ENCODE data around the gene ADH5.
A peak's percentile ranks its signal among the peaks of the same experiment; 100 is the strongest.

Gene ADH5

GRCh38 chr4:99043346-99043745 is 45.2 kb downstream of the ADH5 start:
- no peak for TF ChIP-seq CTCF (IDR thresholded peaks at IDR 0.05; ENCODE audit: low read depth, low read length, missing control alignments)
- in situ Hi-C loops (cut with HindIII; ENCODE audit: low sequenced_read_pairs): no loop called here
- DNase-seq (ENCODE audit: low read depth): no peak
- H3K4me3 ChIP-seq (ENCODE audit: low read depth, low read length): no peak overlapping the region

GRCh38 chr4:99038213-99038612 is 50.4 kb downstream of the ADH5 start:
- no peak overlapping the region for H3K4me3 ChIP-seq (ENCODE audit: low read depth, low read length)
- no peak for DNase-seq (ENCODE audit: low read depth)
- no peak for TF ChIP-seq CTCF (IDR thresholded peaks at IDR 0.05; ENCODE audit: low read depth, low read length, missing control alignments)
- in situ Hi-C loops (cut with HindIII; ENCODE audit: low sequenced_read_pairs): no loop called here

- no peak overlapping the region for H3K4me3 ChIP-seq (ENCODE audit: low read depth, low read length)
- in situ Hi-C loops (cut with HindIII; ENCODE audit: low sequenced_read_pairs): no loop called here
- TF ChIP-seq CTCF (IDR thresholded peaks at IDR 0.05; ENCODE audit: low read depth, low read length, missing control alignments): no peak
- DNase-seq (ENCODE audit: low read depth): peak; percentile 20
Measured at GRCh38 chr4:99033956-99034355, 54.6 kb downstream of the ADH5 start.

DNA sequence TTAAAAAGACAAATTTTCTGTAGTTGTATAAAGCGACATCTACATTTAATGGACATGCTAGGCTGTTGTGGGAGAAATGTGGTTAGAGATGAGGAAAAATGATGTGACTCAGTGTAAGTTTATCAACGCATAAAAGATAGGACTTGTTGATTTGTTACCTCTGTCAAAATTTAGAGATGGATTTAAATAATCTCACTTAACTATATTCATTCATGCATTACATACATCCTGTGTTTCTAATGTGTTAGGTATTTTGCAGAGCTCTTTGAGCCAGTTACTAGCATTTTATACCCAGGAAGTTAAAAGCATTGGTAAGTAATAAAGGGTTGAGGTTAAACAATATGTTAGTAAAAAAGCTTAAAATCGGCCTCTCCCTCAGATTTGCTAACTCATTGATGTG is 58.7 kb downstream of the ADH5 start:
- no peak for TF ChIP-seq CTCF (IDR thresholded peaks at IDR 0.05; ENCODE audit: low read depth, low read length, missing control alignments)
- in situ Hi-C loops (cut with HindIII; ENCODE audit: low sequenced_read_pairs): no loop called here
- no peak overlapping the region for H3K4me3 ChIP-seq (ENCODE audit: low read depth, low read length)
- DNase-seq (ENCODE audit: low read depth): no peak

DNA sequence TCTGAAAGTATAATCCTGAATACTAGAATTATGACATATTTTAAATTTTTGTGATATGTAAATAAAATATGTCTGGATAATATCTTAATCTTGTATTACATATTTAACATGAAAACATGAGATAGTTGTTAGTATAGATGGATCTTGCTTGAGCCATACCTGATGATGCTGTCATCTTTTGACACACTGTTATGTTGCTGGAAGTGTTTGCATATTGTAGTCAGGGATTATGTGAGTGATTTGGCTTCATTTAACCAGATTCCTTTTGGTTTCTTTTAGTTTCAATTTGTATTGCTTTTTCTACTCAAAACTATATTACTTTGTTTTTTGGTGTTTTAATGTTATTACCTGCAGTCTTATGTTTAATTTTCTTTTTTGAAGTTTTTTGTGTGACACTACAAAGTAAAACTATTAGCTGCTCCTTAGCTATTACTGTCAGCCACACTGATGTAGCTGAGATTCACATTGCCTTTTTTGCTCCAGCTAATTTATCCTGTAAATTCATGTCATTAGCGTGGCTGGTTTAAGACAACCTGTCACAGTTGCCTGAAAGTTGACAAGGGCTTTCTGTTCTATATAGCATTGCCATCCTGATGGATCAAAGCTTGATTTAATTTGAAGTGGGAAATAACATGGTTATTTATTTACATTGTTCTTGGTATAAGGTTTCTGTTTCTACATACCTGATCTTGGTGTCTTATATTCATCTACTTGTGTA is 59.4 kb downstream of the ADH5 start:
- TF ChIP-seq CTCF (IDR thresholded peaks at IDR 0.05; ENCODE audit: low read depth, low read length, missing control alignments): no peak
- no peak for DNase-seq (ENCODE audit: low read depth)
- H3K4me3 ChIP-seq (ENCODE audit: low read depth, low read length): no peak overlapping the region
- in situ Hi-C loops (cut with HindIII; ENCODE audit: low sequenced_read_pairs): no loop called here

GRCh38 chr4:99028187-99028586 is 60.4 kb downstream of the ADH5 start:
- in situ Hi-C loops (cut with HindIII; ENCODE audit: low sequenced_read_pairs): no loop called here
- no peak for DNase-seq (ENCODE audit: low read depth)
- H3K4me3 ChIP-seq (ENCODE audit: low read depth, low read length): no peak overlapping the region
- no peak for TF ChIP-seq CTCF (IDR thresholded peaks at IDR 0.05; ENCODE audit: low read depth, low read length, missing control alignments)
